Measurements from ENCODE around the gene CD180.

CD180 gene

GRCh38 chr5:67166460-67167285, 29.9 kb downstream of the CD180 start:
- H3K4me1 ChIP-seq (ENCODE audit: insufficient read depth, low read length), result no peaks in the 10 kb centered on the region; the same call in 1 of the 2 replicates
- H3K9ac ChIP-seq (ENCODE audit: low read depth, low read length), result peak overlapping the region; percentile 79
- no peaks in the 10 kb centered on the region for H3K36me3 ChIP-seq (ENCODE audit: insufficient read depth, low read length)
- H3K9me3 ChIP-seq (ENCODE audit: control insufficient read depth, insufficient read depth, low read length), result no peaks in the 10 kb centered on the region

- H3K9ac ChIP-seq (ENCODE audit: low read depth, low read length), result peak overlapping the region; percentile 79
- no peaks in the 10 kb centered on the region for H3K36me3 ChIP-seq (ENCODE audit: insufficient read depth, low read length)
- no peaks in the 10 kb centered on the region; the same call in 1 of the 2 replicates for H3K4me1 ChIP-seq (ENCODE audit: insufficient read depth, low read length)
- H3K9me3 ChIP-seq (ENCODE audit: control insufficient read depth, insufficient read depth, low read length), result no peaks in the 10 kb centered on the region
Measured at GRCh38 chr5:67165526-67166459, 30.8 kb downstream of the CD180 start.

- no peaks in the 10 kb centered on the region; the same call in 1 of the 2 replicates for H3K4me1 ChIP-seq (ENCODE audit: insufficient read depth, low read length)
- peak overlapping the region; percentile 79 for H3K9ac ChIP-seq (ENCODE audit: low read depth, low read length)
- H3K36me3 ChIP-seq (ENCODE audit: insufficient read depth, low read length), result no peaks in the 10 kb centered on the region
- H3K9me3 ChIP-seq (ENCODE audit: control insufficient read depth, insufficient read depth, low read length), result no peaks in the 10 kb centered on the region
Measured at GRCh38 chr5:67164856-67165525, 31.6 kb downstream of the CD180 start.

GRCh38 chr5:67163863-67164595, 32.6 kb downstream of the CD180 start:
- no peaks in the 10 kb centered on the region for H3K36me3 ChIP-seq (ENCODE audit: insufficient read depth, low read length)
- no peaks in the 10 kb centered on the region; the same call in 1 of the 2 replicates for H3K4me1 ChIP-seq (ENCODE audit: insufficient read depth, low read length)
- no peak overlapping the region for H3K9ac ChIP-seq (ENCODE audit: low read depth, low read length)
- H3K9me3 ChIP-seq (ENCODE audit: control insufficient read depth, insufficient read depth, low read length), result no peaks in the 10 kb centered on the region

- Histone ChIP-seq H3K36me3 (ENCODE audit: insufficient read depth, low read length) (no peaks in the 10 kb centered on the region), H3K9ac (ENCODE audit: low read depth, low read length) (no peak overlapping the region), H3K9me3 (ENCODE audit: control insufficient read depth, insufficient read depth, low read length) (no peaks in the 10 kb centered on the region), H3K4me1 (ENCODE audit: insufficient read depth, low read length) (no peaks in the 10 kb centered on the region; the same call in 1 of the 2 replicates)
Measured at GRCh38 chr5:67163231-67163756, 33.3 kb downstream of the CD180 start.

GRCh38 chr5:67161767-67162166, 34.8 kb downstream of the CD180 start:
- H3K4me1 ChIP-seq (ENCODE audit: insufficient read depth, low read length), result no peaks in the 10 kb centered on the region; the same call in 1 of the 2 replicates
- H3K36me3 ChIP-seq (ENCODE audit: insufficient read depth, low read length), result no peaks in the 10 kb centered on the region
- no peak overlapping the region for H3K9ac ChIP-seq (ENCODE audit: low read depth, low read length)
- no peaks in the 10 kb centered on the region for H3K9me3 ChIP-seq (ENCODE audit: control insufficient read depth, insufficient read depth, low read length)

- no peaks in the 10 kb centered on the region for H3K36me3 ChIP-seq (ENCODE audit: insufficient read depth, low read length)
- H3K9me3 ChIP-seq (ENCODE audit: control insufficient read depth, insufficient read depth, low read length), result no peaks in the 10 kb centered on the region
- H3K4me1 ChIP-seq (ENCODE audit: insufficient read depth, low read length), result no peaks in the 10 kb centered on the region; the same call in 1 of the 2 replicates
- H3K9ac ChIP-seq (ENCODE audit: low read depth, low read length), result no peak overlapping the region
Measured at GRCh38 chr5:67160985-67161384, 35.6 kb downstream of the CD180 start.

- Histone ChIP-seq H3K9ac (ENCODE audit: low read depth, low read length) (no peak overlapping the region), H3K9me3 (ENCODE audit: control insufficient read depth, insufficient read depth, low read length) (no peaks in the 10 kb centered on the region), H3K4me1 (ENCODE audit: insufficient read depth, low read length) (no peaks in the 10 kb centered on the region; the same call in 1 of the 2 replicates), H3K36me3 (ENCODE audit: insufficient read depth, low read length) (no peaks in the 10 kb centered on the region)
Measured at GRCh38 chr5:67160272-67160671, 36.3 kb downstream of the CD180 start.

GRCh38 chr5:67156976-67157583, 39.5 kb downstream of the CD180 start:
- no peaks in the 10 kb centered on the region for H3K9me3 ChIP-seq (ENCODE audit: control insufficient read depth, insufficient read depth, low read length)
- H3K36me3 ChIP-seq (ENCODE audit: insufficient read depth, low read length), result peaks cover 2% of the 10 kb centered on the region; the same call in 1 of the 2 replicates
- no peak overlapping the region for H3K9ac ChIP-seq (ENCODE audit: low read depth, low read length)
- no peaks in the 10 kb centered on the region; the same call in 1 of the 2 replicates for H3K4me1 ChIP-seq (ENCODE audit: insufficient read depth, low read length)

GRCh38 chr5:67154556-67155206, 41.9 kb downstream of the CD180 start:
- Histone ChIP-seq H3K4me1 (ENCODE audit: insufficient read depth, low read length) (no peaks in the 10 kb centered on the region), H3K9me3 (ENCODE audit: control insufficient read depth, insufficient read depth, low read length) (no peaks in the 10 kb centered on the region), H3K36me3 (ENCODE audit: insufficient read depth, low read length) (peaks cover 2% of the 10 kb centered on the region; the same call in 1 of the 2 replicates)

GRCh38 chr5:67153292-67153691, 43.3 kb downstream of the CD180 start:
- Histone ChIP-seq H3K36me3 (ENCODE audit: insufficient read depth, low read length) (peaks cover 2% of the 10 kb centered on the region; the same call in 1 of the 2 replicates), H3K4me1 (ENCODE audit: insufficient read depth, low read length) (no peaks in the 10 kb centered on the region), H3K9ac (ENCODE audit: low read depth, low read length) (no peak overlapping the region), H3K9me3 (ENCODE audit: control insufficient read depth, insufficient read depth, low read length) (no peaks in the 10 kb centered on the region)

More at GRCh38 chr5:67154556-67155206, 41.9 kb downstream of the CD180 start:
- H3K9ac ChIP-seq (ENCODE audit: low read depth, low read length), result no peak overlapping the region

GRCh38 chr5:67152400-67152799, 44.2 kb downstream of the CD180 start:
- H3K36me3 ChIP-seq (ENCODE audit: insufficient read depth, low read length), result peaks cover 6% of the 10 kb centered on the region; the same call in 1 of the 2 replicates
- H3K9ac ChIP-seq (ENCODE audit: low read depth, low read length), result no peak overlapping the region
- H3K4me1 ChIP-seq (ENCODE audit: insufficient read depth, low read length), result no peaks in the 10 kb centered on the region
- no peaks in the 10 kb centered on the region for H3K9me3 ChIP-seq (ENCODE audit: control insufficient read depth, insufficient read depth, low read length)

Measured in ES-I3 (cell line).